Measurements from ENCODE around the gene VPREB3.

The VPREB3 gene

DNA sequence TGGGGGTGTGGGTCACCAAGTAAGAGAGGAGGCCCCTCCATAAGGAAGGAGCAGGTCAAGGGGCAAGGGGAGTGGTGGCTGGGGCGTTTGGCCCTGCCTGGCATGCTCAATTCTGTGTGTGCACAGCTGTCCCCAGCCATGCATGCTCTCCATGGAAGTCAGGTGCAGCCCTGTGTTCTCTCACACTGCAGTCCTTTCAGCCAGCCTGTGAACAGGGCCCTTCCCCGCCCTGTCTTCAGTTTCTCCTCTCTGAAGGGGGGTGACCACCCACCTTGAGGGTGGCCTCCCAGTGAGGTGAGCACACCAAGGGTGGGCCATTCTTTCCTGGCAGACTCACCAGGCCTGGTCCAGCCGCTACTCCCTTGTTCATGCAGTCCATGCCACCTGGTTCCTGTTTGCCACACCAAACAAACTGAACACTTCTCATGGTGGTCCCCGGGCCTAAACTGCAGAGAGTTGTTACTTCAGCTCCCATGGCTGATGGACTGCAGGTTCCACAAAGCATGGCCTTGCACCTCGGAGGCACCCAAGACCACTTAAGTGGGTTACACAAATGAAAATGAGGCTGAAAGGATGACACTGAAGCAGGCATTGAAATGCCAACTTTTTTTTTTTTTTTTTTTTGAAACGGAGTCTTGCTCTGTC, 15.2 kb upstream of the VPREB3 start:
- no peak overlapping the region for H3K27ac ChIP-seq
- TF ChIP-seq, protein P1, sequence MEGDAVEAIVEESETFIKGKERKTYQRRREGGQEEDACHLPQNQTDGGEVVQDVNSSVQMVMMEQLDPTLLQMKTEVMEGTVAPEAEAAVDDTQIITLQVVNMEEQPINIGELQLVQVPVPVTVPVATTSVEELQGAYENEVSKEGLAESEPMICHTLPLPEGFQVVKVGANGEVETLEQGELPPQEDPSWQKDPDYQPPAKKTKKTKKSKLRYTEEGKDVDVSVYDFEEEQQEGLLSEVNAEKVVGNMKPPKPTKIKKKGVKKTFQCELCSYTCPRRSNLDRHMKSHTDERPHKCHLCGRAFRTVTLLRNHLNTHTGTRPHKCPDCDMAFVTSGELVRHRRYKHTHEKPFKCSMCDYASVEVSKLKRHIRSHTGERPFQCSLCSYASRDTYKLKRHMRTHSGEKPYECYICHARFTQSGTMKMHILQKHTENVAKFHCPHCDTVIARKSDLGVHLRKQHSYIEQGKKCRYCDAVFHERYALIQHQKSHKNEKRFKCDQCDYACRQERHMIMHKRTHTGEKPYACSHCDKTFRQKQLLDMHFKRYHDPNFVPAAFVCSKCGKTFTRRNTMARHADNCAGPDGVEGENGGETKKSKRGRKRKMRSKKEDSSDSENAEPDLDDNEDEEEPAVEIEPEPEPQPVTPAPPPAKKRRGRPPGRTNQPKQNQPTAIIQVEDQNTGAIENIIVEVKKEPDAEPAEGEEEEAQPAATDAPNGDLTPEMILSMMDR (conservative IDR thresholded peaks at IDR 0.05) = no peak

DNA sequence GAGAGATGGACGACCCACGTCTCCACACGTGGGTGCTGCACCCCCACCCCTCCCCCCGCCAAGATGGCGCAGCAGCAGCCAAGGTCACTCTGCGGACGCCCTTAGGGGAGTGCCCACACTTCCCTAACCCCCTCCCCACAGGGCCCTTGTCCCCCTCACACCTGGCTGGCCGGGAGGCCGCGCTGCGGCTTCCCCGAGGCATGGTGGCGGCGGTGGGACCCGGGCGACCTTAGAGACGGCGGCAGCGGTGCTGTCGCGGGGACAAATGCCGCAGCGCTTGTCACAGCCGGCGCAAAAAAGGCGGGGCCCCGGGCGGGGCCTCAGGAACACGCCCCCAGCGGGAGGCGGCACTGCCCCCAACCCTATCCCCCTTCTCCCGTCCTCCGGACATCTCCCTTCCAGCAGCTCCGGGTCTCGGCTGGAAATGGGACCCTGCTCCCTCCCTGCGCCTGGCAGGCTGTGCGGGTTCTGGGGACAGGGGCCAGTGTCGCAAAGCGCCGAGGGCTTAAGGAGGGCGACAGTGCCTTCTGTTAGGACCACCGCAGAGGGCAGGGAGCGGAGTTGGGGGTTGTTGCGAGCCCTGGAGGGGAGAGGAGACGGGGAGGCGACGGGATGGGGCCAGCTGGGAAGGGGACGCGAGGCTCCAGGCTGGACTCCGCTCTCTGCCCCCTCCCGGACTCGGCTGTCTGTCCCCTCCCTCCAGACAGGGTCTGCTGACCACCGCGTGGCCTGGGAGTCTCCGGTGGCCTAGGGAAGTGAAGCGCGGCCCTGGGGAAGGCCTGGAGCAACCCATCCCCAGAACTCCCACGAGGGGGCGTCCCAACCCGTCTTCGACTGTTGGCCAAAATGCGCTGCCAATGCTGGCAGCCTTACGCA, 13.7 kb upstream of the VPREB3 start, which contains the start of gene CHCHD10:
CHCHD10 (minus strand) TSS at position 300 of the 876 bp plus-strand sequence; CDS start at position 202, 98 bp downstream.
- TF ChIP-seq, protein P1 (conservative IDR thresholded peaks at IDR 0.05) = peak; percentile 86
- H3K27ac ChIP-seq = peak within 1 kb of the TSS; percentile 77

DNA sequence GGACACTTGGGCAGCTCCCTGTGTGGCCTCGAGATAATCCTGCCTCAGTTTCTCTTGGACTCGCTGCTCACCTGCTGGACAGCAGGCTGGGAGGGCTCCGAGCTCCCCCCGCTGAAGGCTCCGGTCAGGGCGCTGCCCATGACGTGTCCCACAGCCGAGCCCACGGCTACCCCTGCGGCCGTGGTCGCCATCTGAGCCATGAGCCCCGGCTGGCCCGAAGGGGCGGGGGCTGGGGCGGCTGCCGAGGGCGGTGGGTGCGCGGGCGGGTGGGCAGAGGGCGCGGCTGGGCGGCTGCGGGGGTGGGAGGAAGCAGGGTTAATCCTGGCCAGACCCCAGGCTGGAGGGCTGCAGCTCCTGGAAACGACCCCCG, 13.1 kb upstream of the VPREB3 start:
- TF ChIP-seq, protein P1 (conservative IDR thresholded peaks at IDR 0.05) = no peak
- peak overlapping the region; percentile 77 for H3K27ac ChIP-seq

DNA sequence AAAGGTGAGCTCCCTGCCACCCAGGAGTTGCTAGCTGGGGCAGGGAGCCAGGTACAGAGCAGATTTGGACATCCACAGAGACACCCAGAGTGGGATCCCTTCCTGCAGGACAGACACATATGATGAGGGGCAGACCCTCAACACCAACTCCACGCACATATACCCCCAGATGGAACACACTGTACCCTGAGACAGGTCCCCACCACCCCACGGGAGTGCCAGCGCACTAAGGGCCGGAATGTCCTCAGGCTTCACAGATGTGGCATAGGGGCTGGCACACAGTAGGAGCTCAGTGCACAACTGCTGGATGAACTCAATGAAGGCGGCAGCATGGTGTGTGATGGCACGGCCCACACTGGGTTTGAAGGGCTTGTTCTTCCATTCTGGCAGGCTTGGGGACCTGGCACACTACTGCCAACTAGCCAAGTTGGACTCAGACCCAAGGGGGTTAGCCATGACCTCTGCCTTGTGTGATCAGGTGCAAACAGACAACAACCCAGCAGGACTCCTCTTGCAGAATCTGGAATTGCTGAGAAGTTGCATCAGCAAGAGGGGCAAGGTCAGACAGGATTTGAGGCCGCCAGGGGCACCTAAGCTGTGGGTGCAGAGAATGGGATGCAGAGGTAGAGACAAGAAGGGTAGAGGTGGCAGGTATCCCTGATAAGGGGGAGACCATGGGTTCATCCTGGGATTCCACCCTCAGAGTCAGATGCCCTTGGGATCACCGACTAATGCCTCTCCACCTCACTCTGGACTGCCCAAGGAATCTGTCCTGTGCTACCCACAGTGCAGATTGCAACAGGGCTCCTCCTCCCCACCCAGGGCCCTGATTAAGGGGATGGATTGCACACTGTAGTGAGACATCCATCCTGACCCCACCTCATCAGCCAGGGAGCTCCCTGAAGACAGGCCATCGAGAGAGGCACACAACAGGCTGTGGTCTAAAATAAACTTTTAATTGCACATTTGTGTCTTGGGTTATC, 11.0 kb upstream of the VPREB3 start:
- H3K27ac ChIP-seq = no peak overlapping the region
- TF ChIP-seq, protein P1 (conservative IDR thresholded peaks at IDR 0.05) = no peak

DNA sequence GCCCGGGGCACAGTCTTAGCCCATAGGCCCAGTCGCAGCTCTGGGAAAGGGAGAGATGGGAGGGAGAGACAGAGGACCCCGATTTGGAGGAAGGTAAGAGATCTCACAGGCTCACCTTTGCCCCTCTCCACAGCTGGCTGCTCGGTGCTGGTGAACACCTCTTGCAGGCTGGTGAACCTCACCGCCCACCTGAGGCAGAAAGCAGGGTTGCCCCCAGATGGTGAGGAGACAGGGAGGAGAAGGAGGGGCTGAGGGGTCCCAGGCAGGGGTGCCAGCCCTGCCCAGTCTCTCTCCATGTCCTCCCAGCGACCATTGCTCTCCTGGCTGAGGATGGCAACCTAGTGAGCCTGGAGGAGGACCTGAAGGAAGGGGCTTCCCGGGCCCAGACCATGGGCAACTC, 9.7 kb upstream of the VPREB3 start:
- H3K27ac ChIP-seq = no peak overlapping the region
- TF ChIP-seq, protein P1 (conservative IDR thresholded peaks at IDR 0.05) = no peak

DNA sequence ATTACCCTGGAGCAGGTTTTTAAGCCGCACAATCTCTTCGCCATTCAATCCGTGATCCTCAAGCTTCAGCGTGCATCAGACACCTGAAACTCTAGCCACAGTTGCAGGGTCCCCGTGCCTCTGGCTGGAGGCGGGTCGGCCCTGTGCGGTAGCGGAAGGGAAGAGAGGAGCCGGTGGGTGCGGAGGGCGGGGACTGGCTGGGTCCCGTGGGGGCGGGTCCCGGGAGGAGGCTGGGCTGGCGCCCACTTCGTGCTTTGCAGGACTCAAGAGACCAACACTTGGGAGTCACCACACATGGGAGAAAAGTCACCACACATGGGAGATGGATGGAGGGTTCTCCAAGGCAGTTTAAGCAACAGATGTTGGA, 9.3 kb upstream of the VPREB3 start:
- TF ChIP-seq, protein P1 (conservative IDR thresholded peaks at IDR 0.05) = no peak
- no peak overlapping the region for H3K27ac ChIP-seq

All from VCaP (cell line).